Stimulated activated CD4-positive, alpha-beta T cell treated with anti-CD3 and anti-CD28 coated beads, Interleukin-4, amount 100 ng/mL, for 48 hours (primary cell): Measurements from ENCODE around the gene TRIM7.
"Not testable (repeated sequence)": the region's sequence is repeated elsewhere in the genome, so short reads cannot be mapped to it uniquely, and the experiment has no call there.

ENCODE experiments used
- DNase-seq, 2 donors: peaks; one replicate each; pipeline ENCODE4 v3.0.0-alpha.2; 2020; ENCODE audit warnings: low read depth in 2 of 2

The TRIM7 gene

DNA sequence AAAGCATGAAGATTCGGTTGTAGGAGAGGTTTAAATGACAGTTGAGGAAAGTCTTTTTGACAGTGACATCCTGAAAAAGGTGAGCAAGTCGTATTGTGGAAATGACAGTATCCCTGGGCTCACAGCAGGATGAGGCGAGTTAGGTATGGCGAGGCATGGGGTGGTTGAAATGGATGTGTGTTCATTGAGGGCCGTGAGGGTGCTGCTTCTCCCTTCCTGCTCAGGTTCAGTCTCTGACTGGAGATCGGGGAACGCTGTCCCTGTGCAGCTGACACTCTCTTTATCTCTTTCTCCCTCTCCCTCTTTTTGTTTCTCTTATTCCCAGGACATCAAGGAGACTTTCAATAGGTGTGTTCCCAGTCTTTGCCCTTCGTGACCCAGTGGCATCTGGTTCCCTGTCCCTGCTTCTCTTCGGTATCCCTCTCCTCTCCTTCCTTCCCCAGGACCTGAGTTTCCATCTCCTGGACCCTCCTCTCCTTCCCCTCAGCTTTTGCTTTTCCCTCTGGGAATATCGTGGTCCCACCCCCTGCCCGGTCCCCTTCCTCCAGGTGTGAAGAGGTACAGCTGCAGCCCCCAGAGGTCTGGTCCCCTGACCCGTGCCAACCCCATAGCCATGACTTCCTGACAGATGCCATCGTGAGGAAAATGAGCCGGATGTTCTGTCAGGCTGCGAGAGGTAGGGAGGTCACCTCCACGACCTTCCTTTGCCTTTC lies 28.2 kb upstream of the TRIM7 start:
- DNase-seq, result no peak

DNA sequence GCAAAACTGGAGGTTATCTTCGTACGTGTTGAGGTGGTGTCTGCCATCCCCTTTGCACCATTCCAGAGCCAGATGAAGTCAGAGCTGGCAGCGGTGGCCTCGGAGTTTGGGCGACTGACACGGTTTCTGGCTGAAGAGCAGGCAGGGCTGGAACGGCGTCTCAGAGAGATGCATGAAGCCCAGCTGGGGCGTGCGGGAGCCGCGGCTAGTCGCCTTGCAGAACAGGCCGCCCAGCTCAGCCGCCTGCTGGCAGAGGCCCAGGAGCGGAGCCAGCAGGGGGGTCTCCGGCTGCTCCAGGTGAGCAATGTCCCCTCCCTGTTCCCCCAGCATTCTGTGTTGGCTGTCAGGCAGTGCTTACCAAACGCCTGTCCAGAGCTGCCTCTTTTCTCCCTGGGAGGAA lies 27.6 kb upstream of the TRIM7 start:
- DNase-seq, result no peak

GRCh38 chr5:181231432-181231831 lies 26.4 kb upstream of the TRIM7 start:
- DNase-seq, result no peak

DNA sequence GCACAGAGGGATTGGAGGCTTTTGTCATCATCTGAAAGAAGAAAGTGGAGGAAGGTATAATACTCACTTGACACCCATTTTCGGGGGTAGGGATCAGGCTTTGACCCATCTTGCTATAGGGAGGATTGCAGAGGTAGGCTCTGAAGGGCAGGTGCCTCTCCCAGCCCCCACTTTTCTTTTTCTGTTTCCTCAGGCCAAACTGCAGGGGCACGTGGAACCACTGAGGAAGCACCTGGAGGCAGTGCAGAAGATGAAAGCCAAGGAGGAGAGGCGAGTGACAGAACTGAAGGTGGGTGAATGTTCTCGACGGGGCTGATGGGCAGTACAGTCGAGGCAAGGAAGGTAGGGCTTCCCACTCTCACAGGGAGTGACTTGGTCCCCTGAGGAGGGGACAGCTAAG lies 25.6 kb upstream of the TRIM7 start:
- no peak for DNase-seq

DNA sequence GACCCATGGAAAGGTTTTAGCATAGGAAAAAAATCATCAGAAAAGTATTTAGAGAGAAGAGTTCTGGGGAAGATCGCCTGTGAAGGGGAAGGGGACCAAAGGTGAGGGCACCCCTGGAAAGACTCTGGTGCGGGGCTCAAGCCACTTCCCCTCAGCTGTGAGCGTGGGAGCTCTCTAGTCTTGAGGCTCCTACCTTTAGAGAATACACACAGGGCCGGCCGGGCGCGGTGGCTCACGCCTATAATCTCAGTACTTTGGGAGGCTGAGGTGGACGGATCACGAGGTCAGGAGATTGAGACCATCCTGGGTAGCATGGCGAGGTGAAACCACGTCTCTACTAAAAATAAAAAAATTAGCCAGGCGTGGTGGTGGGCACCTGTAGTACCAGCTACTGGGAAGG lies 25.0 kb upstream of the TRIM7 start:
- no peak for DNase-seq

DNA sequence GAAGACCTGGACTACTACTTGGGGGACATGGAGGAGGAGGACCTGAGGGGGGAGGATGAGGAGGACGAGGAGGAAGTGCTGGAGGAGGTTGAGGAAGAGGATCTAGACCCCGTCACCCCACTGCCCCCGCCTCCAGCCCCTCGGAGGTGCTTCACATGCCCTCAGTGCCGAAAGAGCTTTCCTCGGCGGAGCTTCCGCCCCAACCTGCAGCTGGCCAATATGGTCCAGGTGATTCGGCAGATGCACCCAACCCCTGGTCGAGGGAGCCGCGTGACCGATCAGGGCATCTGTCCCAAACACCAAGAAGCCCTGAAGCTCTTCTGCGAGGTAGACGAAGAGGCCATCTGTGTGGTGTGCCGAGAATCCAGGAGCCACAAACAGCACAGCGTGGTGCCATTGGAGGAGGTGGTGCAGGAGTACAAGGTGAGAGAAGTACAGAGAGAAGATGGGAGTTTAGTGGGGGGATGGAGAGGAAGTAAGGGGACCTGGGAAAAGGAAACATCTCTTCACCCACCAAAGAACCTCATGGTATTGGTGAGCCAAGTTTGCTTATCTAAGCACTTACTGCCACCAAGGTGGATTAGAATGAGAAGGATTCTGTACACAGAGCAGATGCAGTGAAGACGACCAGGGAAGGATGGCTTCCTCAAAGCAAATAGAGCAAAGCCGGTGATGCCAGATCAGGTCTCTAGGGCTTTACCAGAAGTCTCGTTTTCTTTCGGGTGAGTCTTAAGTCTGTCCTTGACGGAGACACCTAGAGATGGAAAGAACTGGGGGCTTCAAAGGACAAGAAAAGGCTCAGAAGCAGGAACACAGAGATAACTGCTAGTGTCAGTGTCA lies 19.6 kb upstream of the TRIM7 start:
- DNase-seq, result no peak

DNA sequence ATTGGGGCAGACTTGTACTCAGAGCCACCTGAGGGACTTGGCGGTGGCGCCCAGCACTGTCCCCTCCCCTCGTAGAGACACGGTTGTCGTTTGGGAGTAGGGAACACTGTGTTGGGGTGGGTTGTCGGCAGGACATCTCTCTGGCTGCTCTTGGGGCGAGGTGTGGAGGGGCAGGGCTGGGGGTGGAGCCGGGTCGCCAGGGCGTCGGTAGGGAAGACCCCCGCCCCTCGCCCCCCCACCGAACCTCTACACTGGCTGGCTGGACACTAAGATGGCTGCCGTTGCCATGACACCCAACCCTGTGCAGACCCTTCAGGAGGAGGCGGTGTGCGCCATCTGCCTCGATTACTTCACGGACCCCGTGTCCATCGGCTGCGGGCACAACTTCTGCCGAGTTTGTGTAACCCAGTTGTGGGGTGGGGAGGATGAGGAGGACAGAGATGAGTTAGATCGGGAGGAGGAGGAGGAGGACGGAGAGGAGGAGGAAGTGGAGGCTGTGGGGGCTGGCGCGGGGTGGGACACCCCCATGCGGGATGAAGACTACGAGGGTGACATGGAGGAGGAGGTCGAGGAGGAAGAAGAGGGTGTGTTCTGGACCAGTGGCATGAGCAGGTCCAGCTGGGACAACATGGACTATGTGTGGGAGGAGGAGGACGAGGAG lies 18.9 kb upstream of the TRIM7 start:
- DNase-seq, result no peak

DNA sequence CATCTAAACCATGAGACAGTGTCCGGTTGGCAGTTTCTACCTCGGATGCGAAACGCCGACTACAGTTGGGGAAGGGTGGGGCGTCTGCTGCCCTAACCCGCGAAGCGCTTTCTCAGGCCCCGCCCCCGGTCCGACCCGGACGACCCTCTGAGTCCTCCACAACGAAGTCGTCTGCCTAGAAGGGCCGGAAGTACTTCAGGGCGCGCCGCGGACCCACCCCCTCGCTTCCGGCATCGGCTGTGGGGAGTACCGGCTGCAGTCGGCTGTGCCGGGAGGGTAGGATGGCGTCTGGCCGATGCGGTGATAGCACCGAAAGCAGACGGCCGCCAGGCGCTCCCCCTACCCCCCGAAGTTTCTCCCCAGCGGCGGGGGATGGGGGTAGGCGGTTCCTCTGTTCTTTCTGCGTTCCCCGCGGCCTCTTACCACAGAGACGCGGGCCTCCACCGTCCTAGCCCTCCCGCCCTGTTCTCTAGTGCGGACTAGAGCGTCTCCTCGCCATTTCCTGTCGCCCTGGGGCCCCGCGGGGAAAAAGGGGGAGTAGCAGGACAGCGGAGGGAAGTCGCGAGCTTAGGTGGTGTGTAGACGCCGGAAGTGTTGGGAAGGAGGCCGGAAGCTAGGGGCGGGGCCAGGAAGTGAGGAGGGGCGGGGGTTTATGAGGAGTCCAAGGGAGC lies 18.2 kb upstream of the TRIM7 start, which contains the start of gene TRIM41:
Gene TRIM41, plus strand, starts transcription at position 224 of the 671 bp plus-strand sequence. CDS start 719 bp downstream, outside the sequence.
- DNase-seq, result peak; percentile 96 to 97

GRCh38 chr5:181222630-181223057 lies 17.6 kb upstream of the TRIM7 start:
- no peak for DNase-seq

DNA sequence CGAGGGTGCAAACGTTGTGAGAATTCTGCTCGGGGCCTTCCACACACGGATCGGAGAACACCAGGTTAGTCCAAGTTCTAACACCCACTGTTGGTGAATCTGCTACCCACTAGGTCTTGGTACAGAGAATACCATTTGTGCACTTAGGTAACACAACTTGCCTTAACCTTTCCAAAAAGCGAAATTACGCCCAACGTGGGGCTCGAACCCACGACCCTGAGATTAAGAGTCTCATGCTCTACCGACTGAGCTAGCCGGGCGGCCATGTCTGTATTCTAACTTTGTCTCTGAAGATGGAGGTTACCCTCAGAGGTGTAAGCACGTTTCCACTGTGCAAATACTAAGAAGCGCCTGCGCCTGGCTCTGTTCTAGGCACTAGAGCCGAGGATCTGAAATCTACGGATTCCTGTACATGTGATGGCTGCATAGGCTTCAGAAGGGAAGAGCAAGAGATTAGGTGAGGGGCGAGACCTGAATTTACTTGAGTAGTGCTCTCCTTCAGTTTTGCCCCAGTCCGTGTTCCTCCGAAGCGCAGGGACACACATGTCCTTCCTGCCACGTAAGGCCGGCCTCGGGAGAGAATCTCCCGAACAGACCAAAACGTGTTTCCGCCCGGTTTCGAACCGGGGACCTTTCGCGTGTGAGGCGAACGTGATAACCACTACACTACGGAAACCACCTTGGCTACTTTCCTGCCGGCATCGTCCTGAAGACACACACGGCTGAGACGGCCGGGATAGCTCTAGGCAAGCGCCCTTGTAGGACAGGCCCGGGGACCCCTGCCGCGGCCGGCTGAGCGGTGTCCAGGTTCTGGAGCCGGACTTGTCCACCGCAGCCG lies 17.0 kb upstream of the TRIM7 start:
- peak; percentile 87 to 99 for DNase-seq

GRCh38 chr5:181221105-181221791 lies 16.3 kb upstream of the TRIM7 start:
- no peak for DNase-seq

GRCh38 chr5:181220178-181220515 lies 15.2 kb upstream of the TRIM7 start:
- DNase-seq, result no peak

GRCh38 chr5:181219262-181220177 lies 14.5 kb upstream of the TRIM7 start:
- no peak for DNase-seq

- no peak for DNase-seq
These were observed 13.8 kb upstream of the TRIM7 start for GRCh38 chr5:181218795-181219124.

DNA sequence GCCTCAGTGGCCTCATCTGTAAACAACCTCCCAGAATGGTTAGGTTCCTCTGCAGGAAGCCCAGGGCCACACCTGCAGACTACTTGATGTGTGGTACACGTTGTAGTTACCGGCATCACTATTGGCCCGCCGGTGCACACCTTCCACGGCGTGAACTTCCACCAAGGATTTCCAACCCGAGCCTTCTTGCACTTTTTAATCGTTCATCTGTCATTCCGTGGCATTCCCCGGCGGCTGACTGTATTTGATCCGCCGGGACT lies 12.7 kb upstream of the TRIM7 start:
- DNase-seq, result no peak

GRCh38 chr5:181217111-181217802 lies 12.3 kb upstream of the TRIM7 start:
- DNase-seq, result peak in 1 of 2 donors; percentile 56

GRCh38 chr5:181215997-181216989 lies 11.3 kb upstream of the TRIM7 start:
- no peak for DNase-seq

- not testable (repeated sequence) for DNase-seq
These were observed 9.3 kb upstream of the TRIM7 start for GRCh38 chr5:181214249-181214648.
